Mesothelial cell of epicardium (in vitro differentiated cells): Measurements from ENCODE around the gene CTNNA2. TPM values are rescaled to one million over a fixed set of nuclear protein-coding genes. Genes with fewer than 3 reads are reported as not detected.

Source experiments
- DNase-seq, 2 experiments: peaks; one replicate each; pipeline ENCODE4 v3.0.0; 2021; ENCODE audit warnings: low spot score in 2 of 2; ENCODE audit not compliant: unreplicated experiment in 2 of 2
- H3K27ac Mint-ChIP-seq: 2 replicates; pipeline ENCODE4 v1.8.0; 2021; ENCODE audit warnings: mixed read lengths
- H3K27me3 Mint-ChIP-seq: 2 replicates; pipeline ENCODE4 v1.8.0; 2021; ENCODE audit warnings: low read depth, mixed read lengths
- H3K36me3 Mint-ChIP-seq: 2 replicates; pipeline ENCODE4 v1.8.0; 2021; ENCODE audit warnings: mixed read lengths
- H3K4me1 Mint-ChIP-seq: 2 replicates; pipeline ENCODE4 v1.8.0; 2021; ENCODE audit warnings: mixed read lengths
- H3K4me3 Mint-ChIP-seq: 2 replicates; pipeline ENCODE4 v1.8.0; 2021; ENCODE audit warnings: mild to moderate bottlenecking, moderate library complexity, mixed read lengths
- H3K9me3 Mint-ChIP-seq: 2 replicates; pipeline ENCODE4 v1.8.0; 2021; ENCODE audit warnings: mixed read lengths
- CTCF ChIP-seq: fragments of 200-600 bp; sonication (generic); IDR thresholded peaks from one replicate; pipeline ENCODE4 v1.5.0; 2021; ENCODE audit warnings: antibody characterized with exemption; ENCODE audit not compliant: unreplicated experiment
- total RNA-seq: library from RNA; stranded (reverse); gene quantifications from 3 replicates; pipeline ENCODE4 v1.2.1, GENCODE V29; 2021

Gene CTNNA2
- total RNA-seq, 1 donor from 2014 or later: 4.9 TPM

GRCh38 chr2:80329491-80329890, 816.6 kb downstream of the CTNNA2 start:
- Mint-ChIP-seq H3K36me3 (no peaks in the 10 kb centered on the region), H3K27ac (no peak overlapping the region), H3K4me3 (no peak overlapping the region), H3K9me3 (no peaks in the 10 kb centered on the region), H3K27me3 (peaks cover 5% of the 10 kb centered on the region), H3K4me1 (peaks cover 47% of the 10 kb centered on the region)
- no peak for TF ChIP-seq CTCF
- no peak for DNase-seq

GRCh38 chr2:80330527-80331450, 817.9 kb downstream of the CTNNA2 start:
- Mint-ChIP-seq H3K4me1 (peaks cover 47% of the 10 kb centered on the region), H3K4me3 (no peak overlapping the region), H3K9me3 (no peaks in the 10 kb centered on the region), H3K27ac (no peak overlapping the region), H3K27me3 (peaks cover 5% of the 10 kb centered on the region), H3K36me3 (no peaks in the 10 kb centered on the region)
- no peak for TF ChIP-seq CTCF
- DNase-seq: no peak

GRCh38 chr2:80333886-80334285, 821.0 kb downstream of the CTNNA2 start:
- Mint-ChIP-seq H3K4me3 (no peak overlapping the region), H3K9me3 (no peaks in the 10 kb centered on the region), H3K4me1 (peaks cover 28% of the 10 kb centered on the region), H3K36me3 (no peaks in the 10 kb centered on the region), H3K27me3 (peaks cover 3% of the 10 kb centered on the region), H3K27ac (no peak overlapping the region)
- DNase-seq: no peak
- TF ChIP-seq CTCF: no peak

GRCh38 chr2:80335411-80335810, 822.6 kb downstream of the CTNNA2 start:
- H3K4me3 Mint-ChIP-seq: no peak overlapping the region
- no peak for DNase-seq
- no peak for TF ChIP-seq CTCF
- H3K4me1 Mint-ChIP-seq: peaks cover 28% of the 10 kb centered on the region
- H3K27ac Mint-ChIP-seq: no peak overlapping the region
- H3K9me3 Mint-ChIP-seq: no peaks in the 10 kb centered on the region
- no peaks in the 10 kb centered on the region for H3K27me3 Mint-ChIP-seq
- H3K36me3 Mint-ChIP-seq: no peaks in the 10 kb centered on the region

GRCh38 chr2:80338794-80339193, 825.9 kb downstream of the CTNNA2 start:
- H3K9me3 Mint-ChIP-seq: peaks cover 5% of the 10 kb centered on the region
- no peak overlapping the region for H3K27ac Mint-ChIP-seq
- TF ChIP-seq CTCF: no peak
- no peak overlapping the region for H3K4me3 Mint-ChIP-seq
- peaks cover 12% of the 10 kb centered on the region for H3K4me1 Mint-ChIP-seq
- no peak for DNase-seq
- no peaks in the 10 kb centered on the region for H3K36me3 Mint-ChIP-seq
- peaks cover under 1% of the 10 kb centered on the region for H3K27me3 Mint-ChIP-seq
